Measurements from ENCODE around the gene PCDHGA6.
A peak's percentile ranks its signal among the peaks of the same experiment; 100 is the strongest.

PCDHGA6 gene

DNA sequence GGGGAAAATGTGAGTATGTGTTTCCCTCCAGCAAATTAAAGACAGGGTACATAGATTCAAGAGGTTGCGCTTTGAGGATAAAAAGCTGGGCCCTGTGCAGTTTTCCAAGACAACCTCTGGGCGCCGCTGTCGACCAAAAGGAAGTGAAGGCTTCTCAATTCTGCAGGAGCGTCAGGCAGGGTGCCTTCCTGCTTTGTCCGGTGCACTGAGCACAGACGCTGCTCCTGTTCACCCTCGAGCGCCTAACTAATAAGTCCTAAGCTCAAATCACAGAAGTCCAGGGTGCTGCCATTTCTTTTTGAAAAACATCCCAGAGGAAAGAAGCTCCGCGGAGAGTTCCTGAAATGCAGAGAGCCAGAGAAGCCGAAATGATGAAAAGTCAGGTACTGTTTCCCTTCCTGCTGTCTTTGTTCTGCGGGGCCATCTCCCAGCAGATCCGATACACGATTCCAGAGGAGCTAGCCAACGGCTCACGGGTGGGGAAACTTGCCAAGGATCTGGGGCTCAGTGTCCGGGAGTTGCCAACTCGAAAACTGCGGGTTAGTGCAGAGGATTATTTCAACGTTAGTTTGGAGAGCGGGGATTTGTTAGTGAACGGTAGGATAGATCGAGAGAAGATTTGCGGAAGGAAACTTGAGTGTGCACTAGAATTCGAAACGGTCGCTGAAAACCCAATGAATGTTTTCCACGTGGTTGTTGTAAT lies 23.6 kb upstream of the PCDHGA6 start, which contains the start of gene PCDHGB1:
Gene PCDHGB1, plus strand, starts transcription at position 183 of the 703 bp plus-strand sequence. Its CDS starts 162 bp downstream, at position 345.
- Mint-ChIP-seq H3K27me3 (peaks cover 60% of the 10 kb centered on the region), H3K27ac (no peak within 1 kb of the TSS), H3K4me1 (no peaks in the 10 kb centered on the region), H3K9me3 (peaks cover 49% of the 10 kb centered on the region), H3K36me3 (ENCODE audit: low read depth) (peaks cover 17% of the 10 kb centered on the region), H3K4me3 (no peak within 1 kb of the TSS)
- ATAC-seq (no peak), DNase-seq (peak; percentile 20)

DNA sequence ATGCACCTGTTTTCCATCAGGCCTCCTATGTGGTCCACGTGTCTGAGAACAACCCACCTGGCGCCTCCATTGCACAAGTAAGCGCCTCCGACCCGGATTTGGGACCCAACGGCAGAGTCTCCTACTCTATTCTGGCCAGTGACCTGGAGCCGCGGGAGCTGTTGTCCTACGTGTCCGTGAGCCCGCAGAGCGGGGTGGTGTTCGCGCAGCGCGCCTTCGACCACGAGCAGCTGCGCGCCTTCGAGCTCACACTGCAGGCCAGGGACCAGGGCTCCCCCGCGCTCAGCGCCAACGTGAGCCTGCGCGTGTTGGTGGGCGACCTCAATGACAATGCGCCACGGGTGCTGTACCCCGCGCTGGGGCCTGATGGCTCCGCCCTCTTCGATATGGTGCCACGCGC lies 22.1 kb upstream of the PCDHGA6 start:
- Mint-ChIP-seq H3K4me3 (no peak overlapping the region), H3K4me1 (no peaks in the 10 kb centered on the region), H3K9me3 (peaks cover 50% of the 10 kb centered on the region), H3K27ac (no peak overlapping the region), H3K36me3 (ENCODE audit: low read depth) (peaks cover 21% of the 10 kb centered on the region), H3K27me3 (peaks cover 60% of the 10 kb centered on the region)
- no peak for ATAC-seq
- no peak for DNase-seq

DNA sequence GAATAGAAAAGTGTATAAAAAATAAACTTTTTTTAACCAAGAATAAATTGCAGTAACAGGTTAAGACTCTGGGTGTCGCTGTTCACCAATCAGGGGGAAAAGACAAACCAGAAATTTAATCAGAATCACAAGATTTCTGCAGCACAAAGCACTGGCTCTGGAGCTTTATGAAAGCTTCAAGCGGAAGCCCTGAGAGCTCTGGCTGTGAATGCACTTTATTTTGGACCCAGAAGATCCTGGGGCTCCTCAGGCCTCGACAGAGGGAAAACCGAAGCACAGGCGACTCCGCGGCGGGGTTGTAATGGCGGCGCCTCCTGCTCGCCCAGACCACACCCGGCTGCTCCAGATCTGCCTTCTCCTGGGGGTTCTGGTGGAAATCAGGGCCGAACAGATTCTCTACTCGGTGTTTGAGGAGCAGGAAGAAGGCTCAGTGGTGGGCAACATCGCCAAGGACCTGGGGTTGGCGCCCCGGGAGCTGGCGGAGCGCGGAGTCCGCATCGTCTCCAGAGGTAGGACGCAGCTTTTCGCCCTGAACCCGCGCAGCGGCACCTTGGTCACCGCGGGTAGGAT lies 18.7 kb upstream of the PCDHGA6 start, which contains the start of gene PCDHGA4:
Gene PCDHGA4, plus strand, starts transcription at position 122 of the 570 bp plus-strand sequence. Its CDS starts 87 bp downstream, at position 209.
- Mint-ChIP-seq H3K4me3 (no peak within 1 kb of the TSS), H3K4me1 (peaks cover 2% of the 10 kb centered on the region), H3K27me3 (peaks cover 62% of the 10 kb centered on the region), H3K36me3 (ENCODE audit: low read depth) (peaks cover 23% of the 10 kb centered on the region), H3K27ac (no peak within 1 kb of the TSS), H3K9me3 (peaks cover 47% of the 10 kb centered on the region)
- no peak for ATAC-seq
- no peak for DNase-seq

DNA sequence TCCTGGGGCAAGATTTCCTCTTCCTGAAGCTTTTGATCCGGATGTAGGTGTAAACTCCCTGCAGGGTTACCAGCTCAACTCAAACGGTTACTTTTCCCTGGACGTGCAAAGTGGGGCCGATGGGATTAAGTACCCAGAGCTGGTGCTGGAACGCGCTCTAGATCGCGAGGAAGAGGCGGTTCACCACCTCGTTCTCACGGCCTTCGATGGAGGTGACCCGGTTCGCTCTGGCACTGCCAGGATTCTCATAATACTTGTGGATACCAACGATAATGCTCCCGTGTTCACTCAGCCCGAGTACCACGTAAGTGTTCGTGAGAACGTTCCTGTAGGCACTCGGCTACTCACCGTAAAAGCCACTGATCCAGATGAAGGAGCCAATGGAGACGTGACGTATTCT lies 18.1 kb upstream of the PCDHGA6 start:
- DNase-seq, result no peak
- Mint-ChIP-seq H3K36me3 (ENCODE audit: low read depth) (peaks cover 23% of the 10 kb centered on the region), H3K4me3 (no peak overlapping the region), H3K27ac (no peak overlapping the region), H3K4me1 (peaks cover 2% of the 10 kb centered on the region), H3K27me3 (peaks cover 61% of the 10 kb centered on the region), H3K9me3 (peaks cover 46% of the 10 kb centered on the region)
- ATAC-seq, result no peak

DNA sequence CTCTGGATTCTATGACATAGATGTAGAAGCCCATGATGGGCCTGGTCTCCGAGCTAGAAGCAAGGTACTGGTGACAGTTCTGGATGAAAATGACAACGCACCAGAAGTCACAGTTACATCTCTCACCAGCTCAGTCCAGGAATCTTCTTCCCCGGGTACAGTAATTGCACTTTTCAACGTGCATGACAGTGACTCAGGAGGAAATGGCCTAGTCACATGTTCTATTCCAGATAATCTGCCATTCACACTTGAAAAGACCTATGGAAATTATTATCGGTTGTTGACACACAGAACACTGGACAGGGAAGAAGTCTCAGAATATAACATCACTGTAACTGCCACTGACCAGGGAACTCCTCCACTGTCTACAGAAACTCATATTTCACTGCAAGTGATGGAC lies 17.6 kb upstream of the PCDHGA6 start:
- Mint-ChIP-seq H3K9me3 (peaks cover 47% of the 10 kb centered on the region), H3K27ac (no peak overlapping the region), H3K4me1 (peaks cover 2% of the 10 kb centered on the region), H3K4me3 (no peak overlapping the region), H3K36me3 (ENCODE audit: low read depth) (peaks cover 28% of the 10 kb centered on the region), H3K27me3 (peaks cover 61% of the 10 kb centered on the region)
- no peak for DNase-seq
- no peak for ATAC-seq

DNA sequence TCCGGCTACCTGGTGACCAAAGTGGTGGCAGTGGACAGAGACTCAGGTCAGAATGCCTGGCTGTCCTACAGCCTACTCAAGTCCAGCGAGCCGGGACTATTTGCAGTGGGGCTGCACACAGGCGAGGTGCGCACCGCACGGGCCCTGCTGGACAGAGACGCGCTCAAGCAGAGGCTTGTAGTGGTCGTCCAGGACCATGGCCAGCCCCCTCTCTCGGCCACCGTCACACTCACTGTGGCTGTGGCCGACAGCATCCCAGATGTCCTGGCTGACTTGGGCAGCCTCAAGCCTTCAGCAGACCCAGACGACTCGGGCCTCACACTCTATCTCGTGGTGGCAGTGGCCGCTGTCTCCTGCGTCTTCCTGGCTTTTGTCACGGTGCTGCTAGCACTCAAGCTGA lies 16.7 kb upstream of the PCDHGA6 start:
- H3K27ac Mint-ChIP-seq, result no peak overlapping the region
- H3K4me1 Mint-ChIP-seq, result peaks cover 2% of the 10 kb centered on the region
- peaks cover 61% of the 10 kb centered on the region for H3K27me3 Mint-ChIP-seq
- DNase-seq (no peak), ATAC-seq (no peak)
- H3K9me3 Mint-ChIP-seq, result peaks cover 47% of the 10 kb centered on the region
- peaks cover 30% of the 10 kb centered on the region for H3K36me3 Mint-ChIP-seq (ENCODE audit: low read depth)
- no peak overlapping the region for H3K4me3 Mint-ChIP-seq

DNA sequence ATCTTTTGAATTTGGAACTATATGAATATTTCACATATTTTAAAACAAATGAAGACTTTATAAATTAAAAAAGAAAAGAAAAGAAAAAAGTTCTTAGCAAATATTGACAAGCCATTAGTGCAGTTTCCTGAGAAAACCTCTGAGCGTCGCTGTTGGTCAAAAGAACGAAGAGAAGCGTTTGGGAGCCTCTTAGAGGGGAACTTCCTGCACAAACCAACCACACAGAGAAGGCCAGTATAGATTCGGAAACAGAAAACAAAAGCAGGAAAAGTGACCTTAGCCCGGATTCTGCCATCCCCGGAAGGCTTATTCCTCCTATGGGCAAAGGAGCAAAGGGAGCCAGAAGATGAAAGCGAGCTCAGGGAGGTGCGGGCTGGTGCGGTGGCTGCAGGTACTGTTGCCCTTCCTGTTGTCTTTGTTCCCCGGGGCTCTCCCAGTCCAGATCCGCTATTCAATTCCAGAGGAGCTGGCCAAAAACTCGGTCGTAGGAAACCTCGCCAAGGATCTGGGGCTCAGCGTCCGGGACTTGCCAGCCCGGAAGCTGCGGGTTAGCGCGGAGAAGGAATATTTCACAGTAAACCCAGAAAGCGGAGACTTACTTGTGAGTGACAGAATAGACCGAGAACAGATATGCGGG lies 13.8 kb upstream of the PCDHGA6 start, which contains the start of gene PCDHGB2:
Gene PCDHGB2, plus strand, starts transcription at position 205 of the 637 bp plus-strand sequence. Its CDS starts 142 bp downstream, at position 347.
- DNase-seq (no peak), ATAC-seq (no peak)
- H3K4me3 Mint-ChIP-seq, result peak within 1 kb of the TSS; percentile 76
- peaks cover 69% of the 10 kb centered on the region for H3K27me3 Mint-ChIP-seq
- no peak within 1 kb of the TSS for H3K27ac Mint-ChIP-seq
- peaks cover 2% of the 10 kb centered on the region for H3K4me1 Mint-ChIP-seq
- peaks cover 37% of the 10 kb centered on the region for H3K36me3 Mint-ChIP-seq (ENCODE audit: low read depth)
- H3K9me3 Mint-ChIP-seq, result peaks cover 53% of the 10 kb centered on the region

DNA sequence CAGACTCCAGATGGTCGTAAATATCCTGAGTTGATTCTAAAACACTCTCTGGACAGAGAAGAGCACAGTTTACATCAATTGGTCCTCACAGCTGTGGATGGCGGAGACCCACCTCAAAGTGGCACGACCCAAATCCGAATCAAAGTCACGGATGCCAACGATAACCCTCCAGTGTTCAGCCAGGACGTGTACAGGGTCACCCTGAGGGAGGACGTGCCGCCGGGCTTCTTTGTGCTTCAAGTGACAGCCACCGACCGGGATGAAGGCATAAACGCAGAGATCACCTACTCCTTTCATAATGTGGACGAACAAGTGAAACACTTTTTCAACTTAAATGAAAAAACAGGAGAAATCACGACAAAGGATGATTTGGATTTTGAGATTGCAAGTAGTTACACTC lies 13.0 kb upstream of the PCDHGA6 start:
- ATAC-seq, result no peak
- Mint-ChIP-seq H3K4me3 (no peak overlapping the region), H3K9me3 (peaks cover 59% of the 10 kb centered on the region), H3K4me1 (peaks cover 2% of the 10 kb centered on the region), H3K36me3 (ENCODE audit: low read depth) (peaks cover 41% of the 10 kb centered on the region), H3K27me3 (peaks cover 75% of the 10 kb centered on the region), H3K27ac (no peak overlapping the region)
- DNase-seq, result no peak

DNA sequence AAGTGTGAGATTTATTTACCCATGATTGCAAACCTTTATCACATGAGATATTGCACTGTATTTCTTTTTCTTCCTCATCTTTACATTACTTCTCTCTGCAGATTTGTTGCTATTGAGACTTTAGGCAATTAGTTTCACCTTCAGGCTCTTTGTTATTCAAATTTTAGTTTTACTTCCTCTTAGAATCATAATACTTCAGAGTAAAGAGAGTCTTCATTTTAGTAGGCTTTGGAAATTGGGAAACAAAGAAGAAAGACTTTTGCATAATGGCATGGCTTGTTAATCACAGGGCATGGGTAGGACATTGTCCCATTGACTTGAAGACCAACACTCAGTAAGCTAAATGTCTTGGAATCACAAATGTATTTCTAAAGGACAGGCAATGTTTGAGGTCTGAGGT lies 11.0 kb upstream of the PCDHGA6 start:
- Mint-ChIP-seq H3K27ac (no peak overlapping the region), H3K9me3 (peaks cover 52% of the 10 kb centered on the region), H3K36me3 (ENCODE audit: low read depth) (peaks cover 38% of the 10 kb centered on the region), H3K4me1 (peaks cover 2% of the 10 kb centered on the region), H3K4me3 (no peak overlapping the region), H3K27me3 (peaks cover 71% of the 10 kb centered on the region)
- no peak for DNase-seq
- no peak for ATAC-seq

DNA sequence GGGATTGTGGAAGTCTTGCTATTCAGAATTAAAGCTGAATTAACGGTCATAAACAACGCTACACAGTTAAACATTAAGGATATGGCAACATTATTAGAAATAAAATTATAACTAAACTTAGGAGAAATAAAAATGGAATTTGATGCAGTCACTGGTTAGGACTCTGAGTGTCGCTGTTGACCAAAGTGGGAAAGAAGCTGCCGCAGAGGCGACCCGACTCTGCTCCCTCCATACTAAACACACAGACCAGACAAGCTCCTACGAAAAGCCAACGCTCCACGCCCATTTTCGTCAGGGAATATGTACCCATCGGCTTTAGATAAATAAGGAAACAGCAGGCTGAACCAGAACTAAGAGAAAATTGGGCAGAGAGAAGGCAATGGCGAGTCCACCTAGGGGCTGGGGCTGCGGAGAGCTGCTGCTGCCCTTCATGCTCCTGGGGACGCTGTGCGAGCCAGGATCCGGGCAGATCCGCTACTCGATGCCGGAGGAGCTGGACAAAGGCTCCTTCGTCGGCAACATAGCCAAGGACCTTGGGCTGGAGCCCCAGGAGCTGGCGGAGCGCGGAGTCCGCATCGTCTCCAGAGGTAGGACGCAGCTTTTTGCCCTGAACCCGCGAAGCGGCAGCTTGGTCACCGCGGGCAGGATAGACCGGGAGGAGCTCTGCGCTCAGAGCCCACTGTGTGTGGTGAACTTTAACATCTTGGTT lies 9.6 kb upstream of the PCDHGA6 start, which contains the start of gene PCDHGA5:
Gene PCDHGA5, plus strand, starts transcription at position 211 of the 709 bp plus-strand sequence. Its CDS starts 169 bp downstream, at position 380.
- Mint-ChIP-seq H3K27ac (no peak within 1 kb of the TSS), H3K36me3 (ENCODE audit: low read depth) (peaks cover 38% of the 10 kb centered on the region), H3K27me3 (peaks cover 70% of the 10 kb centered on the region), H3K9me3 (peaks cover 48% of the 10 kb centered on the region), H3K4me3 (no peak within 1 kb of the TSS), H3K4me1 (peaks cover 2% of the 10 kb centered on the region)
- ATAC-seq (no peak), DNase-seq (no peak)

DNA sequence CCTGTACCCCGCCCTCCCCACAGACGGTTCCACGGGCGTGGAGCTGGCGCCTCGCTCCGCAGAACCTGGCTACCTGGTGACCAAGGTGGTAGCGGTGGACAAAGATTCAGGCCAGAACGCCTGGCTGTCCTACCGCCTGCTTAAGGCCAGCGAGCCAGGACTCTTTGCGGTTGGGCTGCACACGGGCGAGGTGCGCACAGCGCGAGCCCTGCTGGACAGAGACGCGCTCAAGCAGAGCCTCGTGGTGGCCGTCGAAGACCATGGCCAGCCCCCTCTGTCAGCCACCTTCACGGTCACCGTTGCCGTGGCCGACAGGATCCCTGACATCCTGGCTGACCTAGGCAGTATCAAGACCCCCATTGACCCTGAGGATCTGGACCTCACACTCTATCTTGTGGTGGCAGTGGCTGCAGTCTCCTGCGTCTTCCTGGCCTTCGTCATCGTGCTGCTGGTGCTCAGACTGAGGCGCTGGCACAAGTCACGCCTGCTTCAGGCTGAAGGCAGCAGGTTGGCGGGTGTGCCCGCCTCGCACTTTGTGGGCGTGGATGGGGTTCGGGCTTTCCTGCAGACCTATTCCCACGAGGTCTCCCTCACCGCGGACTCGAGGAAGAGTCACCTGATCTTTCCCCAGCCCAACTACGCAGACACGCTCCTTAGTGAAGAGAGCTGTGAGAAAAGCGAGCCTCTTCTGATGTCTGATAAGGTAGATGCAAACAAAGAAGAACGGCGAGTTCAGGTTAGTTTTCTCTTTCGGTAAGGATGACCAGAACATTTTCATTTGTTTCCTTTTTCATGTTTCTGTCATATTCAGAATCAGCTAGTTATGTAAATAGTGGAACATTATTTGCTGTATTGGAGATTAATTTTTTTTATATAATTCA lies 7.4 kb upstream of the PCDHGA6 start:
- peaks cover 2% of the 10 kb centered on the region for H3K4me1 Mint-ChIP-seq
- ATAC-seq (no peak), DNase-seq (no peak)
- H3K4me3 Mint-ChIP-seq, result no peak overlapping the region
- no peak overlapping the region for H3K27ac Mint-ChIP-seq
- H3K9me3 Mint-ChIP-seq, result peaks cover 49% of the 10 kb centered on the region
- peaks cover 34% of the 10 kb centered on the region for H3K36me3 Mint-ChIP-seq (ENCODE audit: low read depth)
- H3K27me3 Mint-ChIP-seq, result peaks cover 75% of the 10 kb centered on the region

DNA sequence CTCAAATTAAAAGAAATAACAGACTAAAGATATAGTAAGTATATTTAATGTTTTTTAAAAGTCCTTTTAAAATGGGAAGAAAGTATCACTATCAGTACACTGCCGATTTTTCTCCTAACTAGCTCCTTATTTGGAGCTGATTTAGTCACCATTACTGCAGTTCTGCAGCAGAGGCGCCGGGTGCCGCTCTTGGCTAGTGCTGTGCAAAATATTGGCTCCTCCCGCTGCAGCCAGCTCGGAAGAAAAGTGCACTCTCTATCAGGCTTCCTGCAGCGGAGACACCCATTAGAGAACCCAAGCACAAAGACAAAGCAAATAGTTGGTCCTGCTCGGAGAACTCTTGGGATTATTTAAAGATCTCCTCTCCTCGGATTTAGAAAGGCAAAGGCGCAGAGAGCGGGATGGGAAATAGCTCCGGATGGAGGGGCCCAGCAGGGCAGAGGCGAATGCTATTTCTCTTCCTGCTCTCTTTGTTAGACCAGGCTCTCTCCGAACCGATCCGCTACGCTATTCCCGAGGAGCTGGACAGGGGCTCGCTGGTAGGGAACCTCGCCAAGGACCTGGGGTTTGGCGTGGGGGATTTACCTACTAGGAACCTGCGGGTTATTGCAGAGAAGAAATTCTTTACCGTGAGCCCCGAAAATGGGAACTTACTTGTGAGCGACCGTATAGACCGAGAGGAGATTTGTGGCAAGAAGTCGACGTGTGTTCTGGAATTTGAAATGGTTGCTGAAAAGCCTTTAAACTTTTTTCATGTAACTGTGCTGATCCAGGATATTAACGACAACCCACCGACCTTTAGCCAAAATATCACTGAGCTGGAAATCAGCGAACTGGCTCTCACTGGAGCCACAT lies 3.5 kb upstream of the PCDHGA6 start, which contains the start of gene PCDHGB3:
Gene PCDHGB3, plus strand, starts transcription at position 249 of the 855 bp plus-strand sequence. Its CDS starts 153 bp downstream, at position 402.
- DNase-seq, result peak; percentile 13
- H3K36me3 Mint-ChIP-seq (ENCODE audit: low read depth), result peaks cover 32% of the 10 kb centered on the region
- ATAC-seq, result peak; percentile 43
- H3K27ac Mint-ChIP-seq, result no peak within 1 kb of the TSS
- H3K4me1 Mint-ChIP-seq, result peaks cover 2% of the 10 kb centered on the region
- H3K9me3 Mint-ChIP-seq, result peaks cover 43% of the 10 kb centered on the region
- peak within 1 kb of the TSS; percentile 62 for H3K4me3 Mint-ChIP-seq
- H3K27me3 Mint-ChIP-seq, result peaks cover 74% of the 10 kb centered on the region
